ENCODE data around the gene HBA1. TPM values are rescaled to one million over a fixed set of nuclear protein-coding genes. Genes with fewer than 3 reads are reported as not detected.

Gene HBA1
- total and polyA plus RNA-seq, 4 donors, result 38.1 to 2,695 (median 450) TPM

GRCh38 chr16:132120-132519 is 44.4 kb upstream of the HBA1 start:
- Histone ChIP-seq H3K27me3 (ENCODE audit: control insufficient read depth in 3 of 3, insufficient read depth in 3 of 3, low read length in 2 of 3) (no peaks in the 10 kb centered on the region), H3K36me3 (ENCODE audit: control insufficient read depth in 4 of 4, insufficient read depth in 4 of 4, low read length in 4 of 4) (no peaks in the 10 kb centered on the region), H3K9me3 (ENCODE audit: control insufficient read depth in 4 of 4, insufficient read depth in 3 of 4, low read length in 3 of 4) (no peaks in the 10 kb centered on the region), H3K4me1 (ENCODE audit: control insufficient read depth in 5 of 5, insufficient read depth in 5 of 5, low read length in 5 of 5) (no peaks in the 10 kb centered on the region), H3K27ac (ENCODE audit: low read depth in 1 of 2, low read length in 1 of 2) (no peak overlapping the region), H3K4me3 (no peak overlapping the region), H3K9ac (ENCODE audit: insufficient read depth in 1 of 2, low read length in 2 of 2) (no peak overlapping the region)
- WGBS, 2 donors, result 94 to 95% methylated on average over 7 of the region's 7 CpGs
- no peak for ATAC-seq (ENCODE audit: insufficient read depth, low FRiP score)
- no peak for TF ChIP-seq CTCF (IDR thresholded peaks at IDR 0.05; ENCODE audit: control extremely low read depth, extremely low read depth)
- no peak for DNase-seq

GRCh38 chr16:133716-134115 is 42.8 kb upstream of the HBA1 start:
- no peak for TF ChIP-seq CTCF (IDR thresholded peaks at IDR 0.05; ENCODE audit: control extremely low read depth, extremely low read depth)
- H3K27me3 ChIP-seq (ENCODE audit: control insufficient read depth in 3 of 3, insufficient read depth in 3 of 3, low read length in 2 of 3), result no peaks in the 10 kb centered on the region
- H3K4me3 ChIP-seq, result no peak overlapping the region
- no peaks in the 10 kb centered on the region for H3K4me1 ChIP-seq (ENCODE audit: control insufficient read depth in 5 of 5, insufficient read depth in 5 of 5, low read length in 5 of 5)
- no peak overlapping the region for H3K9ac ChIP-seq (ENCODE audit: insufficient read depth in 1 of 2, low read length in 2 of 2)
- DNase-seq (no peak), ATAC-seq (ENCODE audit: insufficient read depth, low FRiP score) (no peak)
- 96 to 98% methylated on average over 2 of the region's 2 CpGs for WGBS, 2 donors
- H3K27ac ChIP-seq (ENCODE audit: low read depth in 1 of 2, low read length in 1 of 2), result no peak overlapping the region
- H3K36me3 ChIP-seq (ENCODE audit: control insufficient read depth in 4 of 4, insufficient read depth in 4 of 4, low read length in 4 of 4), result no peaks in the 10 kb centered on the region
- no peaks in the 10 kb centered on the region for H3K9me3 ChIP-seq (ENCODE audit: control insufficient read depth in 4 of 4, insufficient read depth in 3 of 4, low read length in 3 of 4)

GRCh38 chr16:138049-138417 is 38.4 kb upstream of the HBA1 start:
- H3K9ac ChIP-seq (ENCODE audit: insufficient read depth in 1 of 2, low read length in 2 of 2), result peak overlapping the region in 1 of 2 donors; percentile 11
- DNase-seq (peak; percentile 26 to 36 (median 30)), ATAC-seq (ENCODE audit: insufficient read depth, low FRiP score) (no peak)
- TF ChIP-seq CTCF (IDR thresholded peaks at IDR 0.05; ENCODE audit: control extremely low read depth, extremely low read depth), result no peak
- no peaks in the 10 kb centered on the region for H3K36me3 ChIP-seq (ENCODE audit: control insufficient read depth in 4 of 4, insufficient read depth in 4 of 4, low read length in 4 of 4)
- no peaks in the 10 kb centered on the region for H3K4me1 ChIP-seq (ENCODE audit: control insufficient read depth in 5 of 5, insufficient read depth in 5 of 5, low read length in 5 of 5)
- H3K4me3 ChIP-seq, result peak overlapping the region; percentile 76
- peak overlapping the region in 1 of 2 donors; percentile 17 for H3K27ac ChIP-seq (ENCODE audit: low read depth in 1 of 2, low read length in 1 of 2)
- 2 to 4% methylated on average over 26 to 30 of the region's 30 CpGs for WGBS, 2 donors
- no peaks in the 10 kb centered on the region for H3K27me3 ChIP-seq (ENCODE audit: control insufficient read depth in 3 of 3, insufficient read depth in 3 of 3, low read length in 2 of 3)
- H3K9me3 ChIP-seq (ENCODE audit: control insufficient read depth in 4 of 4, insufficient read depth in 3 of 4, low read length in 3 of 4), result no peaks in the 10 kb centered on the region

- Histone ChIP-seq H3K9me3 (ENCODE audit: control insufficient read depth in 4 of 4, insufficient read depth in 3 of 4, low read length in 3 of 4) (no peaks in the 10 kb centered on the region), H3K9ac (ENCODE audit: insufficient read depth in 1 of 2, low read length in 2 of 2) (no peak overlapping the region), H3K4me1 (ENCODE audit: control insufficient read depth in 5 of 5, insufficient read depth in 5 of 5, low read length in 5 of 5) (peaks cover 0 to 3% (median 0%) of the 10 kb centered on the region in 5 donors), H3K4me3 (no peak overlapping the region), H3K36me3 (ENCODE audit: control insufficient read depth in 4 of 4, insufficient read depth in 4 of 4, low read length in 4 of 4) (no peaks in the 10 kb centered on the region), H3K27me3 (ENCODE audit: control insufficient read depth in 3 of 3, insufficient read depth in 3 of 3, low read length in 2 of 3) (no peaks in the 10 kb centered on the region), H3K27ac (ENCODE audit: low read depth in 1 of 2, low read length in 1 of 2) (no peak overlapping the region)
- TF ChIP-seq CTCF (IDR thresholded peaks at IDR 0.05; ENCODE audit: control extremely low read depth, extremely low read depth), result no peak
- 73 to 80% methylated on average over 10 of the region's 10 CpGs for WGBS, 2 donors
- ATAC-seq (ENCODE audit: insufficient read depth, low FRiP score) (no peak), DNase-seq (no peak)
Observed at GRCh38 chr16:140175-140857, 36.2 kb upstream of the HBA1 start.

Data from lung (tissue), 12 donors.